HEK293 (cell line): Measurements from ENCODE around the gene ASB6.

Experiments used
- CTCF ChIA-PET: fragments of 350-600 bp; formaldehyde crosslinking; extraction: SDS; loops from one replicate; lab custom pipeline; 2021; ENCODE audit warnings: antibody characterized with exemption; lab: Yijun Ruan, JAX
- POLR2A ChIA-PET: fragments of 300-600 bp; formaldehyde crosslinking; extraction: SDS; loops from one replicate; lab custom pipeline; 2020; ENCODE audit warnings: antibody characterized with exemption, inconsistent platforms; lab: Yijun Ruan, JAX
- H3K27ac ChIP-seq: fragments of 200-500 bp; sonication (Bioruptor generic); 2 replicates; pipeline ENCODE4 v1.5.1; 2014; ENCODE audit warnings: low read depth, low read length, control low read depth, inconsistent platforms; ENCODE audit errors: extremely low read depth
- H3K36me3 ChIP-seq, 2 experiments: fragments of 200-500 bp in 1 of 2; sonication (Bioruptor generic) in 1 of 2; 1 replicate in 1 of 2; 2 replicates in 1 of 2; pipeline ENCODE4 v1.5.1; 2014 to 2017; ENCODE audit warnings: inconsistent platforms in 2 of 2, low read length in 2 of 2; ENCODE audit not compliant: control insufficient read depth in 2 of 2, insufficient read depth in 1 of 2
- H3K4me1 ChIP-seq: fragments of 200-500 bp; sonication (Bioruptor generic); 2 replicates; pipeline ENCODE4 v1.5.1; 2014; ENCODE audit warnings: mild to moderate bottlenecking, low read length, inconsistent platforms; ENCODE audit not compliant: control insufficient read depth, insufficient read depth
- H3K4me3 ChIP-seq: 2 replicates; pipeline ENCODE4 v1.5.1; 2011; ENCODE audit warnings: low read depth, mild to moderate bottlenecking, control low read depth, low read length, moderate library complexity
- H3K9me3 ChIP-seq: fragments of 200-500 bp; sonication (Bioruptor generic); 2 replicates; pipeline ENCODE4 v1.5.1; 2014; ENCODE audit warnings: low read depth, low read length, inconsistent platforms; ENCODE audit not compliant: control insufficient read depth, insufficient read depth
- BCL6B ChIP-seq: fragments of 450-650 bp; formaldehyde crosslinking; IDR thresholded peaks from 2 replicates; pipeline ENCODE4 v1.5.1; 2017; ENCODE audit warnings: missing biosample characterization, missing genetic modification characterization
- GFI1B ChIP-seq: fragments of 450-650 bp; formaldehyde crosslinking; IDR thresholded peaks from 2 replicates; pipeline ENCODE4 v1.5.1; 2016; ENCODE audit warnings: missing biosample characterization, missing genetic modification characterization
- GLI2 ChIP-seq: fragments of 450-650 bp; formaldehyde crosslinking; IDR thresholded peaks from 2 replicates; pipeline ENCODE4; 2017; ENCODE audit warnings: missing biosample characterization, missing genetic modification characterization, low read depth, borderline replicate concordance
- GLIS1 ChIP-seq: fragments of 450-650 bp; formaldehyde crosslinking; IDR thresholded peaks from 2 replicates; pipeline ENCODE4 v1.5.1; 2016; ENCODE audit warnings: missing biosample characterization, missing genetic modification characterization
- GLIS2 ChIP-seq: fragments of 450-650 bp; formaldehyde crosslinking; IDR thresholded peaks from 2 replicates; pipeline ENCODE4 v1.5.1; 2016; ENCODE audit warnings: missing biosample characterization, missing genetic modification characterization
- HOXC10 ChIP-seq: sonication (generic); formaldehyde crosslinking; IDR thresholded peaks from 2 replicates; pipeline ENCODE4 v1.8.1; 2023; ENCODE audit warnings: mild to moderate bottlenecking, missing genetic modification reagents
- KLF7 ChIP-seq: fragments of 450-650 bp; formaldehyde crosslinking; IDR thresholded peaks from 2 replicates; pipeline ENCODE4 v1.5.1; 2016; ENCODE audit warnings: missing biosample characterization, missing genetic modification characterization, borderline replicate concordance
- KLF9 ChIP-seq: fragments of 450-650 bp; formaldehyde crosslinking; IDR thresholded peaks from 2 replicates; pipeline ENCODE4 v1.5.1; 2016; ENCODE audit warnings: missing biosample characterization, missing genetic modification characterization, low read depth
- MEIS1 ChIP-seq: sonication (generic); formaldehyde crosslinking; IDR thresholded peaks from 2 replicates; pipeline ENCODE4 v1.8.1; 2022; ENCODE audit warnings: missing genetic modification reagents, mild to moderate bottlenecking, borderline replicate concordance
- SETDB1 ChIP-seq: IDR thresholded peaks from one replicate; pipeline ENCODE4 v1.6.1; 2017; ENCODE audit warnings: mild to moderate bottlenecking, low read length, moderate library complexity, mixed read lengths; ENCODE audit not compliant: insufficient read length
- ZBTB21 ChIP-seq: fragments of 450-650 bp; formaldehyde crosslinking; IDR thresholded peaks from 2 replicates; pipeline ENCODE4 v1.5.1; 2017; ENCODE audit warnings: missing biosample characterization, missing genetic modification characterization
- ZFP3 ChIP-seq: fragments of 450-650 bp; formaldehyde crosslinking; IDR thresholded peaks from 2 replicates; pipeline ENCODE4 v1.5.1; 2016; ENCODE audit warnings: low read depth, missing biosample characterization, missing genetic modification characterization
- ZNF16 ChIP-seq: fragments of 450-650 bp; formaldehyde crosslinking; IDR thresholded peaks from 2 replicates; pipeline ENCODE4 v1.5.1; 2016; ENCODE audit warnings: low read depth, missing biosample characterization, missing genetic modification characterization
- ZNF221 ChIP-seq: fragments of 450-650 bp; formaldehyde crosslinking; IDR thresholded peaks from 2 replicates; pipeline ENCODE4 v1.5.1; 2017; ENCODE audit warnings: missing biosample characterization, missing genetic modification characterization, borderline replicate concordance
- ZNF266 ChIP-seq: fragments of 450-650 bp; formaldehyde crosslinking; IDR thresholded peaks from 2 replicates; pipeline ENCODE4 v1.5.1; 2016; ENCODE audit warnings: missing biosample characterization, missing genetic modification characterization, low read depth
- ZNF274 ChIP-seq, 2 experiments: fragments of 200-500 bp in 1 of 2; fragments of 450-650 bp in 1 of 2; sonication (Bioruptor generic) in 1 of 2; formaldehyde crosslinking in 1 of 2; IDR thresholded peaks; 2 replicates each; pipeline versions ENCODE4 v1.5.1 to v1.6.1; 2014 to 2016; ENCODE audit warnings: borderline replicate concordance in 1 of 2, inconsistent platforms in 1 of 2, low read length in 1 of 2, missing biosample characterization in 1 of 2, missing genetic modification characterization in 1 of 2
- ZNF311 ChIP-seq: fragments of 450-650 bp; formaldehyde crosslinking; IDR thresholded peaks from 2 replicates; pipeline ENCODE4 v1.5.1; 2017; ENCODE audit warnings: missing biosample characterization, missing genetic modification characterization, borderline replicate concordance
- ZNF335 ChIP-seq: fragments of 450-650 bp; formaldehyde crosslinking; conservative IDR thresholded peaks from 2 replicates; pipeline ENCODE4 v1.5.1; 2016; ENCODE audit warnings: missing biosample characterization, missing genetic modification characterization
- ZNF521 ChIP-seq: fragments of 450-650 bp; formaldehyde crosslinking; IDR thresholded peaks from 2 replicates; pipeline ENCODE4 v1.5.1; 2017; ENCODE audit warnings: missing biosample characterization, mild to moderate bottlenecking, missing genetic modification characterization
- ZNF529 ChIP-seq: fragments of 450-650 bp; formaldehyde crosslinking; IDR thresholded peaks from 2 replicates; pipeline ENCODE4 v1.5.1; 2017; ENCODE audit warnings: missing genetic modification characterization, missing biosample characterization; ENCODE audit not compliant: insufficient replicate concordance
- ZNF621 ChIP-seq: fragments of 450-650 bp; formaldehyde crosslinking; IDR thresholded peaks from 2 replicates; pipeline ENCODE4 v1.5.1; 2017; ENCODE audit warnings: missing biosample characterization, missing genetic modification characterization
- ZSCAN30 ChIP-seq: fragments of 450-650 bp; IDR thresholded peaks from 2 replicates; pipeline ENCODE4 v1.5.1; 2018; ENCODE audit warnings: missing biosample characterization, mild to moderate bottlenecking, missing genetic modification characterization, moderate library complexity
- TF ChIP-seq, protein P1 (sequence below): fragments of 450-650 bp; formaldehyde crosslinking; IDR thresholded peaks from 2 replicates; pipeline ENCODE4 v1.5.1; 2016; ENCODE audit warnings: missing biosample characterization, missing genetic modification characterization
- TF ChIP-seq, protein P2 (sequence below): fragments of 450-650 bp; formaldehyde crosslinking; IDR thresholded peaks from 2 replicates; pipeline ENCODE4 v1.5.1; 2017; ENCODE audit warnings: missing biosample characterization, missing genetic modification characterization
- TF ChIP-seq, protein P3 (sequence below): fragments of 450-650 bp; formaldehyde crosslinking; IDR thresholded peaks from 2 replicates; pipeline ENCODE4 v1.5.1; 2016; ENCODE audit warnings: missing biosample characterization, missing genetic modification characterization

Gene ASB6

DNA sequence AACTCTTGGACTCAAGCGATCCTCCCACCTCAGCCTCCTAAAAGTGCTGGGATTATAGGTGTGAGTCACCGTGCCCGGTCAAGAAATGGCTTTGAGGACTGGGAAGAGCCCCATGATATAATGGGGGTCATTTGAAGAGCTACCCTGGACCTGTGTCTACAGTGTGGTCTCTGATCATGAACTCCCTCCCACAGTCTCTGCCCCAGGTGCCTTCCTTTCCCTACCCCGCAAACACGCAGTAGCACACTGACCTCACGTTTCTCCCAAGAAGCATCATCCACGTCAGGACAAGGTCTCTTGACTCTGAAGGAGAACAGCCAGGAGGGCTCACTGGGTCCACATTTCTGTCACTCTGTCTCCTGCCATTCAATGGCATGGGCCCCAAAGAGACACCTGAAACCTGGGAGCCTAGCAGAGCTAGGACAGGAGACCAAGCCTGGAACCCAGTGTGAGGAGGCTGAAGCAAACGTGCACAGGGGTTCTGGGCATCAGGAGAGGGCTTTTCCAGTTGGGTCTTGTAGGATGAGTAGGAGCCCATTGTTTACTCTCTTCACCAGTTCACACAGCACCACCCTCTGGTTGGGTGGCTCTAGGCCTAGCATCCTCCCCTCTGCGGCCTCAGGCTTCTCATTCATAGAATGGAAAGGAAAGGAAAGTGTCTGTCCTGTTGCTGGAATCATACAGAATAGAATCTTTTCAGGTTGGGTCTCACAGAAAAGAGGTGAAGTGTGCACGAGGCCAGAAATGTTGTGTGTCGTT, 46.5 kb upstream of the ASB6 start:
- no peak overlapping the region for H3K4me3 ChIP-seq
- no peaks in the 10 kb centered on the region for H3K4me1 ChIP-seq
- CTCF ChIA-PET: interaction anchor here (0.9 to 1.0 kb wide), 2 partner anchors 46 to 102 kb away, joined by 3 to 4 read pairs; no protein-coding TSS in a partner anchor
- no peaks in the 10 kb centered on the region for H3K9me3 ChIP-seq
- H3K27ac ChIP-seq: no peak overlapping the region
- H3K36me3 ChIP-seq: no peaks in the 10 kb centered on the region
- POLR2A ChIA-PET: no interaction called here
- TF ChIP-seq ZSCAN30 (tag by site-specific recombination) (no peak), ZNF335 (tag by site-specific recombination) (no peak), ZNF266 (tag by site-specific recombination) (no peak), ZFP3 (peak; percentile 94), MEIS1 (CRISPR knock-in tag) (no peak), ZNF529 (tag by site-specific recombination) (no peak)
- TF ChIP-seq, protein P1, sequence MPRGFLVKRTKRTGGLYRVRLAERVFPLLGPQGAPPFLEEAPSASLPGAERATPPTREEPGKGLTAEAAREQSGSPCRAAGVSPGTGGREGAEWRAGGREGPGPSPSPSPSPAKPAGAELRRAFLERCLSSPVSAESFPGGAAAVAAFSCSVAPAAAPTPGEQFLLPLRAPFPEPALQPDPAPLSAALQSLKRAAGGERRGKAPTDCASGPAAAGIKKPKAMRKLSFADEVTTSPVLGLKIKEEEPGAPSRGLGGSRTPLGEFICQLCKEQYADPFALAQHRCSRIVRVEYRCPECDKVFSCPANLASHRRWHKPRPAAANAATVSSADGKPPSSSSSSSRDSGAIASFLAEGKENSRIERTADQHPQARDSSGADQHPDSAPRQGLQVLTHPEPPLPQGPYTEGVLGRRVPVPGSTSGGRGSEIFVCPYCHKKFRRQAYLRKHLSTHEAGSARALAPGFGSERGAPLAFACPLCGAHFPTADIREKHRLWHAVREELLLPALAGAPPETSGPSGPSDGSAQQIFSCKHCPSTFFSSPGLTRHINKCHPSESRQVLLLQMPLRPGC (tag by site-specific recombination): no peak
- TF ChIP-seq, protein P2, sequence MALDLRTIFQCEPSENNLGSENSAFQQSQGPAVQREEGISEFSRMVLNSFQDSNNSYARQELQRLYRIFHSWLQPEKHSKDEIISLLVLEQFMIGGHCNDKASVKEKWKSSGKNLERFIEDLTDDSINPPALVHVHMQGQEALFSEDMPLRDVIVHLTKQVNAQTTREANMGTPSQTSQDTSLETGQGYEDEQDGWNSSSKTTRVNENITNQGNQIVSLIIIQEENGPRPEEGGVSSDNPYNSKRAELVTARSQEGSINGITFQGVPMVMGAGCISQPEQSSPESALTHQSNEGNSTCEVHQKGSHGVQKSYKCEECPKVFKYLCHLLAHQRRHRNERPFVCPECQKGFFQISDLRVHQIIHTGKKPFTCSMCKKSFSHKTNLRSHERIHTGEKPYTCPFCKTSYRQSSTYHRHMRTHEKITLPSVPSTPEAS: no peak
- TF ChIP-seq, all 188 proteins: peak for 1

DNA sequence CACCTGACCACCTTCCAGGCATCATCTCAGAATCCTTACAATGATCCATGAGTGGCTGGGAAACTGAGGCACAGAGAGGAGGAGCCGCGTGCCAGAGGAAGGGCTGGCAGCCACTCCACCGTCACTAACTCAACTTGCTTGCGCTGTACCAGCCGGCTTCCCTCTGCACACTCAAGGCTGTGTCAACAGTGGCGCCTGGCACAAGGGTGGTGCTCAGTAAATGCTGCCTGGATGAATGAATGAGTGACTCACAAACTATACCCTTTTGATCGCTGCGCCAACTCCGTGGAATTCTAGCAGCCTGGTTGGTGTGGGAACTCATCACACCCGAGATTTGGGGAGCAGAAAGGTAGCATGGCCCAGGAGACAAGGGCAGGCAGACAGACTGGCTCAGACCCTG, 45.4 kb upstream of the ASB6 start:
- CTCF ChIA-PET: interaction anchor here (0.9 to 1.0 kb wide), 2 partner anchors 45 to 103 kb away, joined by 3 to 4 read pairs; no protein-coding TSS in a partner anchor
- no peak for TF ChIP-seq ZNF311 (tag by site-specific recombination)
- no peak for TF ChIP-seq MEIS1 (CRISPR knock-in tag)
- no peak for TF ChIP-seq GFI1B (tag by site-specific recombination)
- no peak for TF ChIP-seq ZNF621
- TF ChIP-seq, protein P3, sequence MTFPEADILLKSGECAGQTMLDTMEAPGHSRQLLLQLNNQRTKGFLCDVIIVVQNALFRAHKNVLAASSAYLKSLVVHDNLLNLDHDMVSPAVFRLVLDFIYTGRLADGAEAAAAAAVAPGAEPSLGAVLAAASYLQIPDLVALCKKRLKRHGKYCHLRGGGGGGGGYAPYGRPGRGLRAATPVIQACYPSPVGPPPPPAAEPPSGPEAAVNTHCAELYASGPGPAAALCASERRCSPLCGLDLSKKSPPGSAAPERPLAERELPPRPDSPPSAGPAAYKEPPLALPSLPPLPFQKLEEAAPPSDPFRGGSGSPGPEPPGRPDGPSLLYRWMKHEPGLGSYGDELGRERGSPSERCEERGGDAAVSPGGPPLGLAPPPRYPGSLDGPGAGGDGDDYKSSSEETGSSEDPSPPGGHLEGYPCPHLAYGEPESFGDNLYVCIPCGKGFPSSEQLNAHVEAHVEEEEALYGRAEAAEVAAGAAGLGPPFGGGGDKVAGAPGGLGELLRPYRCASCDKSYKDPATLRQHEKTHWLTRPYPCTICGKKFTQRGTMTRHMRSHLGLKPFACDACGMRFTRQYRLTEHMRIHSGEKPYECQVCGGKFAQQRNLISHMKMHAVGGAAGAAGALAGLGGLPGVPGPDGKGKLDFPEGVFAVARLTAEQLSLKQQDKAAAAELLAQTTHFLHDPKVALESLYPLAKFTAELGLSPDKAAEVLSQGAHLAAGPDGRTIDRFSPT (tag by site-specific recombination): no peak
- no peak for TF ChIP-seq GLIS2 (tag by site-specific recombination)
- TF ChIP-seq KLF9: no peak
- TF ChIP-seq ZBTB21 (tag by site-specific recombination): no peak
- TF ChIP-seq, protein P2: no peak
- no peak for TF ChIP-seq ZNF16 (tag by site-specific recombination)
- no peak for TF ChIP-seq BCL6B (tag by site-specific recombination)
- no peak for TF ChIP-seq HOXC10 (CRISPR knock-in tag)
- TF ChIP-seq ZNF274 (IDR thresholded peaks at IDR 0.05; ENCODE audit: low read length): no peak
- TF ChIP-seq ZNF274 (tag by site-specific recombination; IDR thresholded peaks at IDR 0.05; ENCODE audit: borderline replicate concordance): no peak
- no peak for TF ChIP-seq GLIS1 (tag by site-specific recombination)
- no peak for TF ChIP-seq KLF7
- TF ChIP-seq SETDB1: no peak
- TF ChIP-seq ZNF221 (tag by site-specific recombination): no peak
- TF ChIP-seq ZNF521: no peak
- TF ChIP-seq GLI2 (tag by site-specific recombination): no peak

More for the DNA sequence above, 45.4 kb upstream of the ASB6 start:
- Histone ChIP-seq H3K4me3 (no peak overlapping the region), H3K9me3 (no peaks in the 10 kb centered on the region), H3K4me1 (no peaks in the 10 kb centered on the region), H3K36me3 (no peaks in the 10 kb centered on the region), H3K27ac (no peak overlapping the region)
- POLR2A ChIA-PET: no interaction called here
